HEK293T (cell line): ENCODE results near the gene TNIP3.
"Not testable (repeated sequence)": the region's sequence is repeated elsewhere in the genome, so short reads cannot be mapped to it uniquely, and the experiment has no call there.

ENCODE experiments used
- CTCF ChIA-PET: fragments of 350-600 bp; formaldehyde crosslinking; extraction: SDS; loops from one replicate; lab custom pipeline; 2021; ENCODE audit warnings: antibody characterized with exemption, inconsistent platforms; lab: Yijun Ruan, JAX
- POLR2A ChIA-PET: fragments of 350-600 bp; formaldehyde crosslinking; extraction: SDS; loops from one replicate; lab custom pipeline; 2020; ENCODE audit warnings: antibody characterized with exemption, inconsistent platforms; lab: Yijun Ruan, JAX
- DNase-seq: peaks from one replicate; pipeline ENCODE4 v3.0.0; 2012; ENCODE audit warnings: mixed read lengths; ENCODE audit errors: extremely low spot score
- ARNT ChIP-seq: fragments of 450-650 bp; IDR thresholded peaks from 2 replicates; pipeline ENCODE4 v1.6.1; 2017; ENCODE audit warnings: mild to moderate bottlenecking
- BHLHE40 ChIP-seq: fragments of 450-650 bp; IDR thresholded peaks from 2 replicates; pipeline ENCODE4 v1.6.1; 2016; ENCODE audit warnings: mild to moderate bottlenecking, moderate library complexity, borderline replicate concordance
- CTBP1 ChIP-seq: fragments of 450-650 bp; IDR thresholded peaks from 2 replicates; pipeline ENCODE4 v1.6.1; 2016; ENCODE audit warnings: borderline replicate concordance
- ELF4 ChIP-seq: fragments of 450-650 bp; IDR thresholded peaks from 2 replicates; pipeline ENCODE4 v1.6.1; 2017; ENCODE audit warnings: antibody characterized with exemption
- FOXA1 ChIP-seq: fragments of 450-650 bp; IDR thresholded peaks from 2 replicates; pipeline ENCODE4 v1.6.1; 2016; ENCODE audit warnings: mild to moderate bottlenecking
- FOXK2 ChIP-seq: fragments of 450-650 bp; IDR thresholded peaks from 2 replicates; pipeline ENCODE4 v1.6.1; 2016; ENCODE audit warnings: mild to moderate bottlenecking
- FOXM1 ChIP-seq: fragments of 450-650 bp; IDR thresholded peaks from 2 replicates; pipeline ENCODE4 v1.6.1; 2017; ENCODE audit warnings: mild to moderate bottlenecking, borderline replicate concordance
- HDGF ChIP-seq: fragments of 450-650 bp; IDR thresholded peaks from 2 replicates; pipeline ENCODE4 v1.6.1; 2017; ENCODE audit warnings: antibody characterized with exemption, borderline replicate concordance
- L3MBTL2 ChIP-seq: fragments of 450-650 bp; conservative IDR thresholded peaks from 2 replicates; pipeline ENCODE4 v1.6.1; 2016; ENCODE audit warnings: mild to moderate bottlenecking
- LEF1 ChIP-seq: fragments of 450-650 bp; IDR thresholded peaks from 2 replicates; pipeline ENCODE4 v1.6.1; 2017; ENCODE audit warnings: mild to moderate bottlenecking, borderline replicate concordance
- NFRKB ChIP-seq: fragments of 450-650 bp; IDR thresholded peaks from 2 replicates; pipeline ENCODE4 v1.6.1; 2016; ENCODE audit warnings: mild to moderate bottlenecking, moderate library complexity
- SP1 ChIP-seq: fragments of 450-650 bp; IDR thresholded peaks from 2 replicates; pipeline ENCODE4 v1.6.1; 2017
- SUZ12 ChIP-seq: fragments of 450-650 bp; IDR thresholded peaks from 2 replicates; pipeline ENCODE4 v1.6.1; 2016; ENCODE audit warnings: mild to moderate bottlenecking
- TARDBP ChIP-seq: fragments of 450-650 bp; IDR thresholded peaks from 2 replicates; pipeline ENCODE4 v1.6.1; 2016
- ZNF384 ChIP-seq: fragments of 450-650 bp; IDR thresholded peaks from 2 replicates; pipeline ENCODE4 v1.6.1; 2016
- TF ChIP-seq, protein P1 (sequence below): fragments of 450-650 bp; IDR thresholded peaks from 2 replicates; pipeline ENCODE4 v1.6.1; 2016

Gene TNIP3, protein sequence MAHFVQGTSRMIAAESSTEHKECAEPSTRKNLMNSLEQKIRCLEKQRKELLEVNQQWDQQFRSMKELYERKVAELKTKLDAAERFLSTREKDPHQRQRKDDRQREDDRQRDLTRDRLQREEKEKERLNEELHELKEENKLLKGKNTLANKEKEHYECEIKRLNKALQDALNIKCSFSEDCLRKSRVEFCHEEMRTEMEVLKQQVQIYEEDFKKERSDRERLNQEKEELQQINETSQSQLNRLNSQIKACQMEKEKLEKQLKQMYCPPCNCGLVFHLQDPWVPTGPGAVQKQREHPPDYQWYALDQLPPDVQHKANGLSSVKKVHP

DNA sequence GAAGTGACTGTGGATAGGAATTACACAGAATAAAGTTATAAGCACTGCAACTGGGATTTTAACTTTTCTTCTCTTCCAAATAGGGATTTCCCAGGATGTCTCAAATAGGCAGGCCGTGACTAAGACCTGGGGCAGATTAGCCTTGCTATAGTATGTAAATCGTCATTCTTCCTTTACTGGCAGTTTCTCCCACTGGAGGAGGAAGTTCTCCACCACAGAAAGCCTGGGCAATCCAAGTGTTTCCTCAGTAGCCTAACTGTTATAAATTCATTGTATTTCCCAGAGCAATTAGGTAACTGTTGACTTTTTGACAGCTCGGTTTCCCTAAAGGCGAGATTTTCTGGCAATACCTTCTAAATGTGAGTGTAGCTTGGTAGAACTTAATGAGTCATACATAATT, at the start of gene TNIP3:
Gene TNIP3 (minus strand): TSS at position 31 of the 400 bp plus-strand sequence. CDS start 196 bp downstream, outside the sequence.
- ChIA-PET POLR2A (no interaction called here), CTCF (no interaction called here)
- TF ChIP-seq LEF1 = no peak
- TF ChIP-seq SP1 = no peak
- DNase-seq = no peak

DNA sequence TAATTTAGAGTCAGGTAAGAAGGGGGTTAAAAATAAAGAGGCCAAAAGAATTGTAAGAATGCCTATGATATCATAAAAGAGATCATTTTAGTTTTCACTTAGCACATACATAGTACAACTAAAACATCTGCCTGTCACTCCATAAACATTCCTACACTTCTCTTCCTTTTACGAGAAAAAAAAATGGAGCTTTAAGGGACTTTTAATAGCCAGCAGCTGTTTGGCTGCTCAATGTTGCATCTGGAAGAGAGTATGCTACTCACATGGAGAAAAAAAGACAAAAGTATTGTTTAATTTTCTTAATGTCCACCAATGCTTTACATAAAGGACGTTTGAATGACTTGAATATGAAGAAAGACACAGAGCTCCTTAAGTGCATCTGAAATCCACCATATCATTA, 48.7 kb upstream of the TNIP3 start:
- no peak for DNase-seq
- TF ChIP-seq BHLHE40 (no peak), HDGF (no peak), SUZ12 (no peak), ARNT (no peak), FOXK2 (no peak), CTBP1 (no peak), NFRKB (no peak), ELF4 (no peak), ZNF384 (no peak), LEF1 (no peak), FOXA1 (no peak), L3MBTL2 (no peak), TARDBP (no peak)
- CTCF ChIA-PET = interaction anchor here (0.7 kb wide), 1 partner anchor 15 kb away, joined by 3 read pairs; no protein-coding TSS in a partner anchor
- POLR2A ChIA-PET = no interaction called here

DNA sequence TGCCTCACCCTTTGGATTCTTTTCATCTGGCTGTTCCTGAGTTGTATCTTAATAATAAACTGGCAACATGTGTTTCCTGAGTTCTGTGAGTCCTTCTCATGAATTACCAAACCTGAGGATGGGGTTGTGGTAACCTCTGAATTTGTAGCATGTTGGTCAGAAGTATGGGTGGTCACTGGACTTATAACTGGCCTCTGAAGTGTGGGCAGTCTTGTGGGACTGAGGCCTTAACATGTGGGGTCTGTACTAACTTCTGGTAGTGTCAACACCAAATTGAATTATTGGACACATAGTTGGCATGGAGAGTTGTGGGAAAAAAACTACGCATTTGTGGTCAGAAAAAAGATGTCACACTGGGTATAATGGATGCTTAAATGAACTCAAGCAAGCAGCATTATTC, 45.0 kb upstream of the TNIP3 start:
- TF ChIP-seq LEF1 = no peak
- no peak for TF ChIP-seq FOXM1
- no peak for TF ChIP-seq ZNF384
- TF ChIP-seq NFRKB = no peak
- no peak for TF ChIP-seq TARDBP
- TF ChIP-seq L3MBTL2 = no peak
- no peak for TF ChIP-seq FOXA1
- no peak for TF ChIP-seq ARNT
- no peak for TF ChIP-seq ELF4
- no peak for DNase-seq
- CTCF ChIA-PET = no interaction called here
- POLR2A ChIA-PET = no interaction called here

DNA sequence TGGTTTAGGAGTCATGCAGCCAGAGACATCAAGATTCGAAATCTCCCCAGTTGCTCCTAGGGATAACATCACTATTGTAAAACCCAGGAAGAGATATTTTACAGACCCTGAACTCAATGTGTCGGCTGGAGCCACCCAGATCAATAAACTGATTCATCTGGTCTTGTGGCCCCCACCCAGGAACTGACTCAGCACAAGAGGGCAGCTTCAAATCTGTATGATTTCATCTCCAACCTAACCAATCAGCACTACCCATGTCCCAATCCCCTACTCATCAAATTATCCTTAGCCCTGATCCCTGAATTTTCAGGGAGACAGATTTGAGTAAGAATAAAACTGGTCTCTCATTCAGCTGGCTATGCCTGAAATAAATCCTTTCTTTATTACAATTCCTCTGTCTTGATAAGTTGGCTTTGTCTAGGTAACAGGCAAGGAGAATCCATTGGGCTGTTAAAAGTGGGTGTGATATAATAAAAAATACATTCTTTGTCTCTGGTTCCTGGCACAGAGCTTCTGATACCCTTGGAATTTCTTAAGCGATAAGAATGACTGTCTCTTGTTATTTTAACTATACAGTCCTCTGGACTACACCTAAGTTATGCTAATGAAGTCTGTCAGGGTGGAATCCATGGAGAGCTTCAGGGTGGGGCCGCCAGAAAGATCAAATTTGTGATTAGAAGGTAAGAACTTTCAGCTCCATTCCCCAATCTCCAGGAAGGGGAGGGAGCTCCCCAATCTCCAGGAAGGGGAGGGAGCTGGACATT, 44.3 kb upstream of the TNIP3 start:
- TF ChIP-seq LEF1 (no peak), HDGF (no peak), FOXA1 (no peak)
- DNase-seq = no peak
- ChIA-PET POLR2A (no interaction called here), CTCF (no interaction called here)

DNA sequence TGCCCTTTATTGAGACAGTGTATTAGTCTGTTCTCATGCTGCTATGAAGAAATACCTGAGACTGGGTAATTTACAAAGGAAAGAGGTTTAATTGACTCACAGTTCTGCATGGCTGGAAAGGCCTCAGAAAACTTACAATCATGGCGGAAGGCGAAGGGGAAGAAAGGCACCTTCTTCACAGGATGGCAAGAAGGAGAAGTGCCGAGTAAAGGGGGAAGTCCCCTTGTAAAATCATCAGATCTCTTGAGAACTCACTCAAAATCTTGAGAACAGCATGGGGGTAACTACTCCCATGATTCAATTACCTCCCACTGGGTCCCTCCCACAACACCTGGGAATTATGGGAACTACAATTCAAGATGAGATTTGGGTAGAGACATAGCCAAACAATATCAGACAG, 41.7 kb upstream of the TNIP3 start:
- DNase-seq, CTCF ChIA-PET, POLR2A ChIA-PET: not testable (repeated sequence)

DNA sequence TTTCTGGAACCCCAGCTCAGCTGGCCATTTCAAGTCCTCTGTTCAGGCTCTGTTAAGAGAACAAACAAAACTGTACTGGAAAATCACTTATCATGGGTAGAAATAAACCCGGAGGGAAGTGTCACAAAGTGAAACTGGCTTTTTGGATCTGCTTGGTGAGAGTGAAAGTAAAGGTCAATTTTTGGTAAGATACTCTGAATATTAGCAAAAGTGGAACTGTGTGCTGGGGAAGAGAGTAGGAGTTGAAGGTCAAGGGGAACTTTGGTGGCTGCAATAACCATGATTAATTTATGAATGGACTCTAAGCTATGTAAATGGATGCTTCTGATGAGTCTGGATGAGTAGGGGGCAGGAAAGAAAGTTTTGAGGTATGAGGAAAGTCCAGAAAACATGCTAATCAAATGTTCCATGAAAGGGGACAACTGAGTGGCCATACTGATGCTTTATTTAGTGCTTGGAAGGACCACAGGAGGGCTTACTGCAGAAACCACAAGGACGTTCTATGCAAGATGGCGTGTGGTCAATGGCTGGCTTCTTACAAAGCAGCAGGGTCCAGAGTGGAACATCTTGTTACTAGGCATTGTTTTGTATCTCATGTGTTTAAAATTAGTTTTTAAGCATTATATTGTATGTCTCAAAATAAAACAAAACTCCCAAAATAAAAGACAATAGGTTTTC, 36.8 kb upstream of the TNIP3 start:
- DNase-seq = no peak
- ChIA-PET CTCF (interaction anchor here (1.6 kb wide), 1 partner anchor 9 kb away, joined by 5 read pairs; no protein-coding TSS in a partner anchor), POLR2A (no interaction called here)
- TF ChIP-seq TARDBP (no peak), HDGF (no peak), FOXA1 (no peak), ZNF384 (no peak), ELF4 (no peak), FOXM1 (no peak), ARNT (no peak), LEF1 (no peak), FOXK2 (no peak), SUZ12 (no peak), CTBP1 (no peak), NFRKB (no peak), L3MBTL2 (no peak)

DNA sequence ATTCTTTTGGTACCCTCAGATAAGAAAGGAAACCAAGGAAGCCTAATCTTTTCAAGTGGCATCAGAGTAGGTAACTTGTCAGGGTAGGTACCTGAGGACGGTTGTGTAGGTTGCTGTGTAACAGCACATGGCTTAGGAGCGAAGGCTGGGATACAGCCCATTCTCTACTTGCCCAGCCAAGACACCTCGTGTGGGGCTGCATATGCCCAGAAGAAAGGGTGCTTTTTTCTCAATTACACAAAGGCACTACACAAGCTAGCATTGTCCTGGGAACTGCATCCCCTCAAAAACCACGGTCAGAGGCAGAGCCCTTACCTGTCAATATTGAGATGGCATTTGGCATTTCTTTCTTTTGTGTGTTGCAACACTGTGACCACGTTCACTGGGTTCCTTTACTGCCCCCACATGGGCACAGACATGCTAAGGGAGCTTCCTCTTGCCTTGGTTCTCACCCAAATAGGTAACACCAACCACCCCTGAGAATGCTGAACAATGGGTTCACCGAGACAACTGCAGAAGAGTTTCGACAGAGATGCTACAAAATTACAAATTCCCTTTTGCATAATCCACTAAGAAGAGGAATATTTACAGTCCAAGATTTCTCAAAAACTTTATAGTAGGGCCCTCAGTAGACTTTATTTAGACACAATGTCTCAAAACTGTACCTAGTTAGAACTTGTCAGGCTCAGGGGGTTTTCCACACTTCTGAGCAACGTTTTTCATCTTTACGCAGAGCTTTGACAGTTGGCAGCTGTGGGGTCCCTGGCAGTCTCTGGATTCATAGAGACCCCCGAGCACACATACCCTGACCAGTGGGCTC, 35.8 kb upstream of the TNIP3 start:
- DNase-seq = no peak
- ChIA-PET CTCF (interaction anchor here (0.6 to 0.7 kb wide), 2 partner anchors 52 to 165 kb away, joined by 3 to 6 read pairs; no protein-coding TSS in a partner anchor), POLR2A (interaction anchor here (0.6 kb wide), 1 partner anchor 505 kb away, joined by 3 read pairs; no protein-coding TSS in a partner anchor)
- TF ChIP-seq ARNT (no peak), L3MBTL2 (no peak), ZNF384 (no peak), CTBP1 (no peak), LEF1 (no peak), HDGF (no peak), FOXA1 (no peak), SP1 (no peak), FOXK2 (no peak), BHLHE40 (no peak), SUZ12 (no peak)
- TF ChIP-seq, protein P1, sequence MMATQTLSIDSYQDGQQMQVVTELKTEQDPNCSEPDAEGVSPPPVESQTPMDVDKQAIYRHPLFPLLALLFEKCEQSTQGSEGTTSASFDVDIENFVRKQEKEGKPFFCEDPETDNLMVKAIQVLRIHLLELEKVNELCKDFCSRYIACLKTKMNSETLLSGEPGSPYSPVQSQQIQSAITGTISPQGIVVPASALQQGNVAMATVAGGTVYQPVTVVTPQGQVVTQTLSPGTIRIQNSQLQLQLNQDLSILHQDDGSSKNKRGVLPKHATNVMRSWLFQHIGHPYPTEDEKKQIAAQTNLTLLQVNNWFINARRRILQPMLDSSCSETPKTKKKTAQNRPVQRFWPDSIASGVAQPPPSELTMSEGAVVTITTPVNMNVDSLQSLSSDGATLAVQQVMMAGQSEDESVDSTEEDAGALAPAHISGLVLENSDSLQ = no peak
